DMS79 treated with DMSO at 0.1 percent for 48 hours (cell line): ENCODE results near the gene GGPS1.
"Not testable (repeated sequence)": the region's sequence is repeated elsewhere in the genome, so short reads cannot be mapped to it uniquely, and the experiment has no call there.

Experiments
- DNase-seq: peaks from one replicate; lab custom pipeline; 2025; lab: John Stamatoyannopoulos, UW

The GGPS1 gene

DNA sequence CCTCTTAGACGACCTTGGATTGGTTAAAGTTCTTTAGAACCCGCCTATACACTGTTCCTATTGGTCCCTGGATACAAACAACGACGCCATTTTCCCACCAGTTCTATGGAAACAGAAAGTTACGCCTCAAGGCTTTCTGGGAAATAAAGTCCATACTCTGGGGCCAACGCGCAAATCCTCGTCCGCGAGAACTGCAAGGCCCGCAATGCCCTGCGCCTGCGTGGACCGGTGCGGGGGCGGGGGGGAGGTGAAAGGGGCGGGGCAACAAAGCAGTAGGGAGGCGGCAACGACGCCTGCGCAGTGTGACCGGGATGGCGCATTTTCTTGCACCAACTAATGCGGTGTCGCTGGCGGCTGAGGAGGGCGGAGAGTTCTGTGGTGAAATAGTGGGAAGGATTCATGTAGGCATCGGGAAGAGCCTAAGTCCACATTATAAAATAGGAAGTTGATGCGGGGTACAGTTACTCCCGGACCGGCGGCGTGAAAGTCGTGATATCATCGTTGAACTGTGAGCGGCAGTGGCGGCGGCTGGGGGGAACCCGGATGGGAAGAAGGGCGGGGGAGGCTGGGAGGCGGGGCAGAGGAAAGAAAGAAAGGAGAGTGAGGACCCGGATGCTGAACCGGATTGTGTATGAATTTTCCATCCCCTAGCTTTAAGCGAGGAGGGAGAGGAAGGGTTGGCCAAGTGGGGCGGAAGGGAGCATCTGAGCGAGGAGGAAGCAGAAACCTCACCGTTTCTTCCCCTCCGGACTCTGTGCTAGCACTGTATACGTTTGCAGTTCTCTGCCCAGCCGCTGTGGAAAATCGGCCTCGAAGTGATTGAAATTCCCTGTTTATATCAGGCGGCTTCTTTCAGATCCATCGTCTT is at the start of gene GGPS1:
GGPS1 (plus strand) TSS at position 300 of the 868 bp plus-strand sequence. CDS start 6,695 bp downstream, outside the sequence.
- peak; percentile 99 for DNase-seq

DNA sequence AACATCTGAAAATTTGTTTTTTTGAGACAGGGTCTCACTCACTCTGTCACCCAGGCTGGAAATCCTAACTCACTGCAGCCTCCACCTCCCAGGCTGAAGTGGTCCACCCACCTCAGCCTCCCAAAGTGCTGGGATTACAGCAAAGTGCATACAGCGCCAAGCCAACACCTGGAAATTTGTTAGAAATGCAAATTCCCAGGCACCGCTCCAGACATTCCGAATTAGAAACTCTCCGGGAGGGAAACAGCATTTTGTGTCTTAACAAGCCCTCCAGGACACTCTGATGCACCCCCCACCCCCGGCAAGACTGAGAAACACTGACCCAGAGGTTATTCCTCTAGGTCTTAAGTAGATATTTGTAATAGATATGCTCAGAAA is 49.5 kb upstream of the GGPS1 start:
- DNase-seq, result no peak

DNA sequence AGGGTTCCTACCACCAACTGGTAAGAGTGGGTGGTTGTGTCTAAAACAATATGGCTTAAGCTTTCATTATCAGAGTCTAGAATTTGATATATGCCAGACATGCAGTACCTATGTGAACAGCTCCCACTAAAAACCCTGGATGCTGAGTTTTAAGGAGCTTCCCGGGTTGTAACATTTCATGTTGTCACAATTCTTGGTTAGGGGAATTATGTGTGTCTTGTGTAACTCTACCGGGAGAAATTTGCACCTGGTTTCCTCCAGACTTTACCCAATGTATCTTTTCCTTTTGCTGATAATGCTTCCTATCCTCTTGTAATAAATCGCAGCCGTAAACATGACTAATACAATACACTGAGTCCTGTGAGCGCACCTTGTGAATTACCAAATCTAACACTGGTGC is 48.7 kb upstream of the GGPS1 start:
- no peak for DNase-seq

DNA sequence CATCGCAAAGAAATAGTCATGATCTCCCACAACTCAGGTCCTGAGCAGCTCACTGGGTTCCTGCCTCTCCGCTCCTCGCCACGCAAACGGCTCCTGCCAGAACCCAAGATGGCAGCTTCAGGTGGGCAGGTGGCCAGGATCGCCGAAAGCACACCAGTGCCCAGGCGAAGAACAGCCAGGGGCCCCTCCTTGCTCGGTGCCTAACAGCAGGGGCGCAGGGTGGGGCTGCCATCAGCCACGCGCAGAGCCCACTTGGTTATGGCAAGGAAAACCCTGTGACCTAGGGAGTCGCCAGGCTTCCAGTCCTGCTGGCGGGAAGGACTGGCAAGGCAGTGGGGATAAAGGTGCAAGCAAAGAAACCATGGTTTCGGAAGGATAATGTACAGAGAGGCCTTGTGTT is 47.9 kb upstream of the GGPS1 start:
- DNase-seq, result no peak

DNA sequence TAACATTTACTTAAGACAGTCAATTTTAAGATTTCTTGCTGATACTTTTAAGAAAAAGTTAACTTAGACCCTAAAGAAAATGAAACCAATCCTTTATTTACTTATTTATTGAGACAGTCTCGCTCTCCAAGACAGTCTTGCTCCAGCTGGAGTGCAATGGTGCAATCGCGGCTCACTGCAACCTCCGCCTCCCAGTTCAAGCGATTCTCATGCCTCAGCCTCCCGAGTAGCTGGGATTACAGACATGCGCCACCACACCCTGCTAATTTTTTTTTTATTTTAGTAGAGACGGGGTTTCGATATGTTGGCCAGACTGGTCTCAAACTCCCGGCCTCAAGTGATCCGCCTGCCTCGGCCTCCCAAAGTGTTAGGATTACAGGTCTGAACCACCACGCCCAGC is 44.7 kb upstream of the GGPS1 start:
- DNase-seq, result not testable (repeated sequence)

DNA sequence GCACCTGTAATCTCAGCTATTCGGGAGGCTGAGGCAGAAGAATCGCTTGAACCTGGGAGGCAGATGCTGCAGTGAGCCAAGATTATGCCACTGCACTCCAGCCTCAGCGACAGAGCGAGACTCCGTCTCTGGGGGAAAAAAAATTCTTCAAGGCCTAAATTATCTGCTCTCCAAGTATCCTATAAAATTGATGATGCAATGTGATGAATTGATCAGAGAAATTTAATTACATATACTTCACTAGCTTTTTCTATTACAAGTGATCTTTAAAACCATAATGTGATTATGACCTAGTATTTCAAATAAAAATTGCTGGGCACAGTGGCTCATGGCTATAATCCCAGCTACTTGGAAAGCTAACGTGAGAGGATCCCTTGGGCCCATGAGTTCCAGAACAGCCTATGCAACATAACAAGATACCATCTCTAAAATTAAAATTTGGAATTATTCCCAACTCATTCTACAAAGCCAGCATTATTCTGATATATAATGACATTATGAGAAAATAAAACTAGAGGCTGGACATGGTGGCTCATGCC is 44.1 kb upstream of the GGPS1 start:
- DNase-seq, result no peak

DNA sequence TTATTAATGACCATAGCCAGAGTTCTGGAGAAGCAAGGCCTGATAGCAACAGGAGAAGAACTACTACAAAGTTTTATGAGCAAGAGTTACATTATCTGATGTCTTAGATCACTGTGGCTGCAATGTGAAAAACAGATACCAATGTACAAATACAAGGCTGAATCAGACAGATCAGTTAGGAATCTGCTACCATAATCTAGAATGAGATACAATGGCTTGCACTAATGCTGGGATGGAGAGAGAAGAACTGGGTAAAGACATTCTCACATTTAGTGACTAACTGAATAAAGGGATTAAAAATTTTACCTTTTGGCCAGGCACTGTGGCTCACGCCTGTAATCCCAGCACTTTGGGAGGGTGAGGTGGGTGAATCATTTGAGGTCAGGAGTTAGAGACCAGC is 41.7 kb upstream of the GGPS1 start:
- no peak for DNase-seq

DNA sequence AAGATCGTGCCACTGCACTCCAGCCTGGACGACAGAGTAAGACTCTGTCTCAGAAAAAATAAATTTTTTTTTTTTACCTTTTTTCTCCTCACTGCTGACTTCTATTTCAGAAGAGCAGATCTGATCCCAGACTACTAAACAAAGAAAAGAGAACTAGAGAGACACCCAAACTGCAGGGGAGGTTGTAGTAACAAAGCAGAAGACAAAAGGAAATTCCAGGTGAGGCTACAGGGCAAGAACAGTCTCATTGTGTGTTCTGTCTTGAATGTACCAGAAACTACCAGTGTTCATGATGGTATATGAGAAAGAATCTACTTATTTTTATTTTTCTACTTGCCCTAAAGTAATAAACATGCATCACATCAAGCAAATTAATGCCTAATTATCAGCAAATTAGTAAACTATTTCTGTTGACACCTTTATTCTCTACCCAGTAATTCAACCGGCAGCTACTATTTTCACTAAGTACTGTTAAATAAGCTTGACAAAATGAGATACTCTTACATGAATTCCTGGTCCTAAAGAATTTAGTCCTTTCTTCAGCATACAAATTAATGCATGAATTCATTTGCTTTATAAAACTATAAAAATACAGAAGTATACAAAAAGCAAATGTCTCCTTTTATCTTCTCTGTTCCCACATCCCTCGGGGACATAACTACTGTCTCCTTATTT is 41.0 kb upstream of the GGPS1 start:
- DNase-seq, result no peak

DNA sequence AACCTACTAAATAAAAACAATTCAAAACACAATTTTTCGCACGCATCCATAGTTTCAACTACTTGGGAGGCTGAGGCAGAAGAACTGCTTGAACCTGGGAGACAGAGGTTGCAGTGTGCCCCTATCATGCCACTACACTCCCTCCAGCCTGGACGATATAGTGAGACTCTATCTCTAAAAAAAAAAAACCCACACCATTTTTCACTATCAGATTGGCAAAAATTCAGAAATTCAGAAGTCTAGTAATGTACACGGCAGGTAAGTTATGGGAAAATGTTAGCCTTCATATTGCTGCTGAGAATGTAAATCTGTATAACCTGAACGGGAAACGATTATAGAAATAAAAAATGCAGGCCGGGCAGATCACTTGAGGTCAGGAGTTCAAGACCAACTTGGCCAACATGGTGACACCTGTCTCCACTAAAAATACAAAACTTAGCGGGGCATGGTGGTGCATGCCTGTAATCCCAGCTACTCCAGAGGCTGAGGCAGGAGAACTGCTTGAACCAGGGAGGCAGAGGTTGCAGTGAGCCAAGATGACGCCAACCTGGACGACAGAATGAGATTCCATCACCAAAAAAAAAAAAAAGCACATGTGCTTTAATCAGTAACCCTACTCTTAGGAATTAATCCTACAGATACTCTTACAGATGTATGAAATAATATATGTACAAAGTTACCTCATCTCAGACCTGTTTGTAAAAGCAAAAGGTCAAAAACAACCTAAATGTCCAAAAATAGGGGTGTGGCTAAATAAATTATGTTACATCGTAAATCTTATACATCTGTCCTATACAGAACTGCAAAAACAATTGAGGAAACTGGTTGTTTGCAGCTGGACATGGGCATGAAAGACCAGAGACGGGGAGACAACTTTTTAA is 38.3 kb upstream of the GGPS1 start:
- no peak for DNase-seq

DNA sequence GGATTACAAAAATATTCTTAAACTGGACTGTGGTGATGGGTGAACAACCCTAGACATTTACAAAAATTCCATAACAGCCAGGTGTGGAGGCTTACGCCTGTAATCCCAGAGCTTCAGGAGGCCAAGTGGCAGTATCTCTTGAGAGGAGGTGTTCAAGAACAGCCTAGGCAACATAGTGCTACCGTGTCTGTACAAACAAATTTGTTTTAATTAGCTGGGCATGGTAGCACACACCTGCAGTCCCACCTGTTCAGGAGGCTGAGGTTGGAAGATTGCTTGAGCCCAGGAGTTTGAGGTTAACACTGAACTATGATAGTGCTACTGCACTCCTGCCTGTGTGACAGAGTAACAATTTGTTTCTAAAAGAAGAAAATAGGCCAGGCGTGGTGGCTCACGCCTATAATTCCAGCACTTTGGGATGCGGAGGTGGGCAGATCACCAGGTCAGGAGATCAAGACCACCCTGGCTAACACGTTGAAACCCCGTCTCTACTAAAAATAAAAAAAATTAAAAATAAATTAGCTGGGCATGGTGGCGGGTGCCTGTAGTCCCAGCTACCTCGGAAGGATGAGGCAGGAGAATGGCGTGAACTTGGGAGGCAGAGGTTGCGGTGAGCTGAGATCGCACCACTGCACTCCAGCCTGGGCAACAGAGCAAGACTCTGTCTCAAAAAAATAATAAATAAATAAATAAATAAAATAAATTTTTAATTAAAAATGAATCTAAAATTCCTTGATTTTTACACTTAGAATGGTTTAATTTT is 37.4 kb upstream of the GGPS1 start:
- no peak for DNase-seq

DNA sequence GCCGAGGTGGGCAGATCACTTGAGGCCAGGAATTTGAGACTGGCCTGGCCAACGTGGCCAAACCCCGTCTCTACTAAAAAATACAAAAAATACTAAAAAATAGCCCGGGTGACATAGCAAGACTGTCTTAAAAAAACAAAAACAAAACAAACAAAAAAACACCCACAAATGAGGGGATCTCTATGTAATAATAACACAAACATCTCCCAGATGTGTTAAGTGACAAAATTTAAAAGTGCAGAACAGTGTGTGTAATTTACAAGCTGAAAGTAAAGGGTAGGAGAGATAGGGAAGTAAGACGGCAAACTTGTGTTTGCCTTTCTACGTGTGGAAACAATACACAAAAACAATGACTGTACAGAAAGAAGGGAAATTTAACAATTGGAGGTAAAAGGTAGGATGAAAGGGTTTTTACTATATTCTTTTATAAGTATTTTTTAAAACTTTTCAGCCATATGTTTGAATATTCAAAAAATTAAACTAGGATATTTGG is 36.7 kb upstream of the GGPS1 start:
- DNase-seq, result no peak

DNA sequence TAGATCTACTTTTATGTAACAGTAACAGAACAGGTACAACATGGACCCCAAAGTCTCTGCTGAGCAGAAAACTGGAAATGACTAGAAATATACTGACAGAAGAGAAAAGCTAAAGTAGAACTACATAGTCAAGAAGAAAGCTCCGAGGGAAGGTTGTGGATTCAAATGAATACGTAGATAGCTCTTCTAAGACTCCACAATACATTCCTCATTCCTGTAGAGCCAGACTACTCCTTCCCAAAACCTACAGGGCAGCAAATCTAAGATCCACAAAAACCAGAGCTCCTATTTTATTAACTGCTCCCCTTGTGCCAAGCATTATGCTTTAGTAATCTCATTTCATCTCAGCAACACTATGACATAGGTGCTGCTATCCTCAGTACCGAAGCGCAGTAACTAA is 35.6 kb upstream of the GGPS1 start:
- DNase-seq, result no peak

DNA sequence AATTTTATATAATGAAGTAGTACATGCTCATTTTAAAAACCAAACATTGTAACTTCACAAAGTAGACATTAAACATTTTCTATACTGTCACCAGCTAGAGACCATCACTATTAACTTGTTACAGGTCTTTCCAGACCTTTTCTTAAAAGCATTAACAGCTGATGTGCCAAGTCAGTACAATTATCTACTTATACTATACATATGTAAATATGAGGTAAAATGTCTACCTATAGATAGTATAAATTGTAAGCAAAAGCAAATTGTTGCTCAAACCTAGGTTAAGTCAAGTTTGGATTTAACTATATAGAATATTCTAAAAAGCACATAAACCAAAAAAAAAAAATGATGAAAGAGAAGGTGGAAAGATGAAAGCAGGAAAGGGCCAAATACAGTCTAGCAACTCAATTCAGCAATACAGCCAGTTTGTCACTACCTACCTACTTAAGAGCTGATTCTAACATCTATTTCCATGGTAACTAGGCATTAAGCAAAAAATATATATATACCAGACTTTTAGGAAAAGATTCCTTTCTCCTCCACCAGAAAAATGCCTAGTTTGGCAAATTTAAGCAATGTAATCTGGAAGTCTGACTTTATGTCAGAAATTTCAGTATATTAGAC is 34.9 kb upstream of the GGPS1 start:
- no peak for DNase-seq

DNA sequence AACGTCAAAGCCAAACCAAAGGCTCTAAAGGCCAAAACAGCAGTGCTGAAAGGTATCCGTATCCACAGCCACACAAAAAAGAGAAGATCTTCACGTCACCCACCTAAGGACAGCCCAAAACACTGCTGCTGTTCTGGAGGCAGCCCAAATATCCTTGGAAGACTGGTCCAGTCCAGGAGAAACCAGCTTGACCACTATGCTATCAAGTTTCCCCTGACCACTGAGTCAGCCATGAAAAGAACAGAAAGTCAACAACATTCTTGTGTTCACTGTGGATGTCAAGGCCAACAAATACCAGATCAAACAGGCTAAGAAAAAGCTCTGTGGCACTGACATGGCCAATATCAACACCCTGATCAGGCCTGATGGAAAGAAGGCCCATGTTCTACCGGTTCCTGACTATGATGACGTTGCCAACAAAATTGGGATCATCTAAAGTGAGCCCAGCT is 32.4 kb upstream of the GGPS1 start:
- DNase-seq, result no peak

DNA sequence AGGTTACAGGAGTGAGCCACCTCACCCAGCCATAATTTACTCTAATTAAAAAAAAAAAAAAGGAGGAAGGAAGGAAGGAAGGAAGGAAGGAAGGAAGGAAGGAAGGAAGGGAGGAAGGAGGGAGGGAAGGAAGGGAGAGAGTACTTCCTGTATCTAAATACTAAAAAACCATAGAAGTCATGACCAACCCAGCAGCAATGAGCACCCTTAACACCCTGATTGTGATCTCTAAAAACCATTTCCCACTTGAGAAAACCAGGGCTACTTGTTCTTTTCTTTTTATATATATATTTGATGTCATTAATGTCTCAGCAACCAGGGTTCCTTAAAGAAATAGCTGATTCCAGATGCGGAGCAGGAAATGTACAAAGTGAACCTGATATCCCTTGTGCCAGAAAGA is 31.6 kb upstream of the GGPS1 start:
- no peak for DNase-seq

DNA sequence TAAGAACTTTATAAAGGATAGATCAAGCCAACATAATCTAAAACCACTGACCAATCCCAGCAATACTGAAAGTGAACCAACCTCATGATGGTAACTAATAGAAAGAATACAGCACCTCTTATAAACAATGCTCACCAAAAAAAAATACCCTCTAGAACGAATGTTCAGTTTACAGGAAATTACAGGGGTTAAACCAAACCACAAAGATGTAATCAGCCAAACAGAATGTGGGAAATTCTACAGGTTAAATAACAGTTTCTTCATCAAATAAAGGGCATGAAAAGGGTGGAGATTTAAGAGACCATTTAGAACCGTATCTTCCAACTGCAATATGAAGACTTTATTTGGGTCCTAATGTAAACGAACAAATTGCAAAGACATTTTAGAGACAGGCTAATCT is 30.8 kb upstream of the GGPS1 start:
- no peak for DNase-seq

DNA sequence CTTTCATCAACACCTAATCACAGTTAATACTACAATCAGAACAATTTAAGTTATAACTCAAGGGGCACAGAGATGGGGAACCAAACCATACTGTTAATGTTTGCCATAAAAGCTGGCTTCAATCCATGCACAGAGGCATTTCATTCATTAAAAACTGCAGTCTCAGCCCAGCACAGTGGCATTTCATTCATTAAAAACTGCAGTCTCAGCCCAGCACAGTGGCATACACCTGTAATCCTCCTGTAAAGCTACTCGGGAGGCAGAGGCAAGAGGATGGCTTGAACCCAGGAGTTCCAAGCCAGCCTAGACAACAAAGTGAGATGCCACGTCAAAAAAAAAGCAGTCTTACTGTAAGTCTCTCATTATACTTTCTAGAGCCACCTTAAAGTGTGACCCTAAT is 29.6 kb upstream of the GGPS1 start:
- no peak for DNase-seq

DNA sequence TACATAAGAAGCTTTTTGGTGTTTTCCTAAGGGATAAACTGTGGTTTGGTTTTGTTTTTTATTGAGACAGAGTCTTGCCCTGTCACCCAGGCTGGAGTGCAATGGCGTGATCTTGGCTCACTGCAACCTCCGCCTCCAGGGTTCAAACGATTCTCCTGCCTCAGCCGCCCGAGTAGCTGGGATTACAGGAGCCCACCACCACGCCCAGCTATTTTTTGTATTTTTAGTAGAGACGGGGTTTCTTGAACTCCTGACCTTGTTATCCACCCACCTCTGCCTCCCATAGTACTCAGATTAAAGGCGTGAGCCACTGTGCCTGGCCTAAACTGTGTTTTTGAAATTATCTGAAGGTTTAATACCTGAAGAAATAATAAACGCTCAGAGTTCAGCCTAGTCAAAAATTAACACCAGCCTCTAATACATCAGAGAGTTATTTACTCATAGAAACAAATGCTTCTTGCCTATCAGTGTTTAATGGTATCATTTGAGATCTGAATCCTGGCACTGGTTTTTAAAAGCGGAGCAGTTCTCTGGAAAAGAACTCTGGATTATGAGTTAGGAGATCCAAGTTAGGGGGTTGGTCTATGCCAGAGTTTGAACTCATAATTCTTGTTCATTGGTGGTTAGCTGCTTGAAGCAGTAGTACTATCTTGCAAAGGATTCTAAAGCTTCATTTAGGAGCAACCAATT is 29.1 kb upstream of the GGPS1 start:
- DNase-seq, result no peak

DNA sequence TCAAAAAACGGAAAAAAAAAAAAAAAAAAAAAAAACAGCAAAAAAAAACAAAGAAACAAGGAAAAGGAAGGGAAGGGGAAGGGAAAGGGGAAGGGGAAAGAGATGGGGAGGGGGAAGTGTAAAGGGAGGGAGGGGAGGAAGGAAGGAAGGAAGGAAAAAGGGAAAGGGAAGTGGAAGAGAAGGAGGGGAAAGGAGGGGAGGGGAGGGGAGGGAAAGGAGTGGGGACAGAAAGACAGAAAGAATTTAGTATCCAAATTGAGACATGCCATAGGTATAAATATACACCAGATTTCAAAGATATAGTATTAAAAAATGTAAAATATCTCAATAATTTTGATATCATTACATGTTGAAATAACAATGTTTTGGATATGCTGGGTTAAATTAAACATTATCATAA is 26.2 kb upstream of the GGPS1 start:
- DNase-seq, result no peak
